ENCODE measurements around the gene MORN1.
"Not testable (repeated sequence)": the region's sequence is repeated elsewhere in the genome, so short reads cannot be mapped to it uniquely, and the experiment has no call there.

Gene MORN1

DNA sequence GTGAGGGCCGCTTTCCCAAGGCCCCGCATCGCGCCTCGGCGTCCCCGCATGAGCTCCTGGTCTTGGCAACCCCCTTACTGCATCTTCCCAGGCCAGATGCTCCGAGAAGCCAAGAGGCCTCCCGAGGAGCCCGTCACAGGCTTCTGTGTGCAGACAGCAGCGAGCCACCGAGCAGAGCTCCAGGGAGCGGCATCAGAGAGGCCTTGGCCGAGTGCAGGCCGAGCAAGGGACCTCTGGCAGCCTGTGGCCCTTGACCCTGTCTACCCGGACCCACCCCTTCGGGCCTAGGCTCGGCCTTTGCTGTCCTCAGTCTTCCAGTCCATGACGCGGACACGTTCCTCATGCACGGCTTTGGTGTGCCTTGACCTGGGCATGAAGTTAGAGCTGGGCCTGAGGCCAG, 63.5 kb downstream of the MORN1 start:
- FAIRE-seq = no peak
- DNase-seq (ENCODE audit: extremely low spot score, insufficient read length, low read depth) = no peak

DNA sequence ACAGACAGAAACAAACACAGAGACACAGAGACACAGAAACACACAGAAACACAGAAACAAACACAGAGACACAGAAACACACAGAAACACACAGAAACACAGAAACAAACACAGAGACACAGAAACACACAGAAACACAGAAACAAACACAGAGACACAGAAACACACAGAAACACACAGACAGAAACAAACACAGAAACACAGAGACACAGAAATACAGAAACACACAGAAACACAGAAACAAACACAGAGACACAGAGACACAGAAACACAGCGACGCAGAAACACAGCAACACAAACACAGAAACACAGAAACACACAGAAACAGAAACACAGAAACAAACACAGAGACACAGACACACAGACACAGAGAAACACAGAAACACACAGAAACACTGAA, 64.2 kb downstream of the MORN1 start:
- not testable (repeated sequence) for DNase-seq (ENCODE audit: extremely low spot score, insufficient read length, low read depth); FAIRE-seq

DNA sequence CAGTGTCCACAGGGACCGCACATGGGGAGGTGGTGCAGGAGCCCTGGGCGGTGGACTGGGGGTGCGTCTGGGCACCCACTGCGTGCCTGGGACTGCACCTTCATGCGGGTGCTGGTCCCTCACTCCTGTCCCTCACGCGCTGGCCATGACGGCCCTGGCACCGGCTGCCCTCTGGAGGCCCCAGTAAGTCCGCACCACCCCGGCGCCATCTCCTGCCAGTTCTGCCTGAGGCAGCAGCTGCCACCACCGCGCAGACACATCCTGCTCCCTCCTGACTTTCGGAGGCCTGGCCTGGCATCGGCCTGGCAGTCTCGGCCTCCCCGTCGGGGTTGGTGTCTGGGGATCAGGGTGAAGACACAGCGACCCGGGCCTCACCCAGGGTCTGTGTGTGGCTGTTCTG, 64.8 kb downstream of the MORN1 start:
- DNase-seq (ENCODE audit: extremely low spot score, insufficient read length, low read depth) (no peak), FAIRE-seq (no peak)

DNA sequence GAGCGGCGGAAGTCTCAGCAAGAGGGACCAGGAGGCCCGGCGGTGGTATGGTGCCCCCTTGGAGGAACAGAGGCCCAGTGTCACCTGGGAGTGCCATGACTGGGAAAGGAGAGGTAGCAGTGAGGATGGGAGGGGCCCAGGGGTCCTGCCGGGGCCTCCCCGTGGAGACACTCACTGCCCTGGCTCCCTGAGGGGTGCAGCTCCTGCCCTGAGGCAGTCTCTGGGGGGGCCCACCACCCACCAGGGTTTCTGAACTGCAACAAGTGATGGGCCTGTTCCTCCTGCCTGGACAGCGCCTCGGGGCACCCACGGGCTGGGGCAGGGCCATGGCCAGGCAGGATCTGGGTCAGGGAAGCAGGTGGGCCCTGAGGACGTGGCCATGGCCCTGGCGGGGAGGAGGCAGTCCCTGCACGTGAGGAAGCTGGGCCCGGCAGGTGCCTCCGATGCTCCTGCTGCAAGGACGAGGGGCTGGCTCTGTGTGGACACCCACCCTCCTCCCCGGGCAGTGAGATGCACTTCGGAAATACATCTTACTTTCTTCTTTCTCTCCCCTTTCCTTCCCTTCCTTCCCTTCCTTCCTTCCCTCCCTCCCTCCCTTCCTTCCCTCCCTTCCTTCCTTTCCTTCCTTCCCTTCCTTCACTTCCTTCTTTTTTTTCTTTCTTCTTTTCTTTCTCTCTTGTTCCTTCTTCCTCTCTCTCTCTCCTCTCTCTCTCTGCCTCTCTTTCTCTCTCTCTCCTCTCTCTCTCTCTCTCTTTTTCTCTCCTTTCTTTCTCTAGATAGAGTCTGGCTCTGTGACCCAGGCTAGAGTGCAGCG, 66.6 kb downstream of the MORN1 start:
- no peak for DNase-seq (ENCODE audit: extremely low spot score, insufficient read length, low read depth)
- no peak for FAIRE-seq

DNA sequence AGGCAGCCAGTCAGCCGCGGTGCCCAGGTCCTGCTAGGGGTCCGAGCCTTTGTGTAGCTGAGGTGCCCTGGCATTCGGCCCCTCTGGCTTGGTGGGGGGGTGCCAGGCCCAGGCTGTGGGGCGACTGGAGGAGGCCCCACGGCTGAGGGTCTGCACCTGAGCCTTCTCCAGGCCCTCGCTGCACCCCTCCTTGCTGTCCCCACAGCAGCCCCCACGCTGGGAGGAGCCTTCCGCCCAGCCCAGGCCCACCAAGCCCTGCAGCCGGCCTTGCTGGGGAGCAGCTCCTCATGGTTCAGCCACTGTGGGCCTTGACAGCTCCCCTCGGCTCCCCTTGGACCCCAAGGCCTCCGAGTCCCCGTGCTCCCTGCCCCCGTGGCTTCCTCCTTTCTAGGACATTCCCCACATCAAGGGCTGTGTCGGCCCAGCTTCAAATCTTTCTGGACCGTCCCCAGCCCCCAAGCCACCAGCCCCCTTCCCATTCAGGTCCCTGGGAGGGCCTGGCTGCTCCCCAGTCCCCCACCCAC, 67.8 kb downstream of the MORN1 start:
- FAIRE-seq = no peak
- no peak for DNase-seq (ENCODE audit: extremely low spot score, insufficient read length, low read depth)

DNA sequence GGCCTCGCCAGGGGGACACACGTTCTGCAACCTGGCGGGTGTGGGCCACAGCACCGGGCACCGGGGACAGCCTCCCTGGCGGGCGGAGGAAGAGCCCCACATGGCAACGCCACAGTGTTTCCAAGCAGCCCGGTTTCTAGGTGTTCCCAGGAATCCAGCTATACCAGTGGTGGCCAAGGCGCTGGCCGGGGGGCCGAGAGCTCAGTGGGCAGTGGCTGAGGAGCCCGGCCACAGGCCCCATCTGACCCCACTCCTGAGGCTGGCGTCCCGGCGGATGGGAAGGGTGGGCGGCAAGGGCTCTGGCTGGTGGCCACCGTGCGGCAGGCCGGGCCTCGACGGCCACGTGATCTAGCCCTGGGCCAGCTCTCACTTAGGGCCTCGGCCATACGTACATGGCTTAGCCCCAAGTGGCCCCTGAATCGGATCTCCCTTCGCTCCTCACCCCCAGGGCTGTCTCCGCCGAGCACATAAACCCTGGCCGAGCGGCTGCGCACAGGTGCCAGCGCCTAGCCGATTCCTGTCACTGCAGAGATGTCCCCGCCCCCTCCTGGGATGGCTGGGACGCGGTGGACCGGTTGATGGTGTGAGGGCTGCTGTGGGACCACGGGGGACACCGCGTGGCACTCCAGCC, 68.7 kb downstream of the MORN1 start:
- no peak for DNase-seq (ENCODE audit: extremely low spot score, insufficient read length, low read depth)
- FAIRE-seq = no peak

DNA sequence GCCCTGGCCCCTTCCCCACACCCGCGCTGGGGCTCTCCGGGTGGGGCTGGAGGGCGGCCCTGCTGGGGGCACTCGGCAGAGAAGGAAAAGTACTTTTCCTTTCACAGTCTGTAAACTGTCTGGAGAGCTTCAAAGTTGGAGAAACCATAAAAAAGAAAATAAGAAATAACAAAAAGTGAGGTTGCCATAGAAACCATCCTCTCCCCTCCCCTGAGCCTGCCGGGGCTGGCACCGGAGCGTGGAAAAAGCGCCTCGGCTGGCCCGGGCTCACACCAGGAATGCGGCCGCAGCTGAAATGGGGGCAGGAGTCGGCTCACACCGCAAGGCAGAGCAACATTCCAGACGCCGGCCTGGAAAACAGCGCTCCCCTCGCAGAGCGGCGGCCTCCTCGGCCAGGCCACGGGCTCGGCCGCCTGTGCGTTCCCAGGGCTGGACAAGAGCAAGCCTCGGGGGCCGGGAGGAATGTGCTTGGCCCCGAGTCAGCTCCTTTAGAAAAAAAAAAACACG, 69.2 kb downstream of the MORN1 start:
- DNase-seq (ENCODE audit: extremely low spot score, insufficient read length, low read depth) = no peak
- FAIRE-seq = no peak

DNA sequence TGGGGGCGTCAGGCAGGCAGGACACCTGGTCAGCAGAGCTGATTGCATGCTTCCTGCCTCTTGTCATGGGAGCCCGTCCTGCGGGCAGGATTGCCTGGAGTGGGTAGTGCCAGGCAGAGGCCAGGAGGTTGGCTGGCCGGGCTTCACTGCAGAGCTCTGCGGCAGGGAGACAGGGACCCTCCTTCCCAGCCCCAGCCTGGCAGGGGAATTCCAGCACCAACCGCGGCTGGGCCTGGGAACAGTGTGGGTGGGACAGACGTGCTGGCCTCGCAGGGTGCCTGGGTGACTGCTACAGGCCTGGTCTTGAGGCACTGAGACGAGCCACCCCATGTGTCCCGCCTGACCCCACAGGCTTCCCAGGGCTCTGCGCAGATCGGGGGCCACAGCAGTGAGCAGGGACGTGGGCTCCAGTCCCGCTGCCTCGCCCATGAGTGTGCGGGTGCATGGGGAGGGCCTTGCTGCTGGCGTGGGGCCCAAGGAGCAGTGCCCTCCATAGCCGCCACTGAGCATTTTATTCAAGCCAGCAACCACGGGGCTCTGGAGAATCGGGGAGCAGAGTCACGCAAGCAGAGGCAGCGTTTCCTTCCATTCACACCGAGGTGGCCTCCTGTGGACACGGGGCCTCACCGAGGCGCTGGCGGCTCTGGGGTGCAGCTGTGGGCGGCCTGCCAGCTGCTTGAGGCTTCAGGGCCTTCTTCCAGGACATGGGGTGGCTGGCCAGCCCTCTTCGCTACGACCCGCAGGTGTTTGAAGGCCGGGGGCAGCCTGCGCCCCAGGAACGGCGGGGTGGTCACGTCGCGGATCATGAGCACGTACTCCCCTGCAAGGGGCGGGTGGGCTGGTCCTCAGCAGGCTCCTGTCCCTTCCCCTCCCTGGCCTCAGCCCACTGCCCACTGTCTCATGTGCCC, 70.3 kb downstream of the MORN1 start:
- no peak for FAIRE-seq
- no peak for DNase-seq (ENCODE audit: extremely low spot score, insufficient read length, low read depth)

DNA sequence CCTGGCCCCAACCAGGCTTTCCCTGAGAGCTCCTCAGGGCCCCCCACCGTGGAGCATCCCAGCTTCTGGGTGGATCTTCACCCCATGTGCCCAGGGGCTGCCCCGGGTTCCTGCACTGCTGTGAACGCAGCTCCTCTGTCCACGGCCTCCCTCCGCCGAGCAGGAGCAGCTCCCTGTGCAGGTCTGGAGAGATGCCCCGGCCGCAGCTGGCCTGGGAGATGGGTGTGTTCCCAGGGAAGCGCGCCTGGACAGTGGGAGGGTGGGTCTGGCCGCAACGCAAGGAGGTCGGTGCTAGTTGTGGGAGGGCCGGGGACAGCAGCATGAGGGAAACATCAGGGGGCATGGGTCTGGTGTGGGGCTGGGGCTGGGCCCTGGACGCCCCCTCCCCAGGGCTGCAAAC, 71.3 kb downstream of the MORN1 start:
- DNase-seq (ENCODE audit: extremely low spot score, insufficient read length, low read depth) = no peak
- no peak for FAIRE-seq

DNA sequence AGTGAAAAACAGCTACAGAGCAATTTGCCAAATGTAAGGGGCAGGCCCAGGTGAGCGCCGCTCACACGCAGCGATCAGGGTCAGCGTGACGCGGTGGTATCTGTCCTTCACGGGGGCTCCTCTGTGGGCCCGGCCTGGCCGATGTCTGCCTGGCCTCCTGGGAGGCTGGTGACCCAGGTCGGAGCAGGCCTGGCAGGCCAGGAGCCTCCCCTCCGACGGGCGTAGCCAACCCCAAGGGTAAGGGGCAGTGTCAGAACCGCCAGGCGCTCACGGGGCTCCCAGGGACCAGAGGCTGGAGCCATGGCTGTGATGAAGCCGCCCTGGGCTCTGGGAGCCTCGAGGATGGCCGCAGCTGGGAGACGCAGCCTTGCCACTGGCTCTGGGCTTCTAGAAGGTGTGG, 72.1 kb downstream of the MORN1 start:
- DNase-seq (ENCODE audit: extremely low spot score, insufficient read length, low read depth) = no peak
- no peak for FAIRE-seq

DNA sequence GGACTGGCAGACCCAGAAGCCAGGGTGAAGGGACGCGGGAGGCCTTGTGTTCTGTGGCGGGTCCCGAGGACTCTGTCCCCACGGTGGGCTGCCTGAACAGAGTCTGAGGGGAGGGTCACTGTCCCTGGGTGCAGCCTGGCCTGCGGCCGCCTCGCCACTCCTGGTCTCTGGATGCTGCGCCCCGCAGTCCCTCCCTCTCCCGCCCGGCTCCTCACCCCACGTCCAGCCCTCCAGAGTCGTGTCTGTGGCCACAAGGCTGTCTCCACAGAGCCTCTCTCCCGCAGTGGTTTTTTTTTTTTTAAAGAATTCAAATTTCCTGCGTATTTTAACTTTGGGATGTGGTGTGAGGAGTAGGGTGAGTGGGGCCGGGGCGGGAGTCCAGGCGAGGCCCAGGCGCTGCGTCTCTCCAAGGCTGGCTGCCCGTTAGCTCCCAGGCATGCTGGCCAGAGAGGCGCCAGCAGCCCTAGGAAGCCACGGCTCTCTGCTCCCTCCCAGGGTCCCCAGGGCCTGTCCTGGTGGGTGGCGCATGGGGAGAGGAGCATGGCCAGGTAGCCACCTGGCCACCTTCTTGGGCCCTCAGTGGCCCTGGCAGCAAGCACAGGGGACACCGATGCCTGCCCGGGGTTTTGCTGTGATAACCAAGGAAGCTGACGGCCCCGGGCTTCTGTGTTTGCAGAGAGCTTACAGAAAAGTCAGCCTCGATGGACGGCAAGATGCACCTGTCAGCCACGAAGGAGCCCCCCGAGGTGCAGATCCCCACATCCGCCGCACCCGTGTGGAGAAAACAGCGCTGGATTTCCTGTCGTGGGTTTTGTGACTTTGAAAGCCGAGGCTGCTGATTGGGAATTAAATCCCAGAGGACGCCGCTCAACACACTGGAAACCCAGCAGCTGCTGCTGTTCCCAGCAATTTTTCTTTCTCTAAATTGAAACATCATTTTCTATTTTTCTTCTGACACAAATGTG, 72.8 kb downstream of the MORN1 start:
- FAIRE-seq = no peak
- no peak for DNase-seq (ENCODE audit: extremely low spot score, insufficient read length, low read depth)

DNA sequence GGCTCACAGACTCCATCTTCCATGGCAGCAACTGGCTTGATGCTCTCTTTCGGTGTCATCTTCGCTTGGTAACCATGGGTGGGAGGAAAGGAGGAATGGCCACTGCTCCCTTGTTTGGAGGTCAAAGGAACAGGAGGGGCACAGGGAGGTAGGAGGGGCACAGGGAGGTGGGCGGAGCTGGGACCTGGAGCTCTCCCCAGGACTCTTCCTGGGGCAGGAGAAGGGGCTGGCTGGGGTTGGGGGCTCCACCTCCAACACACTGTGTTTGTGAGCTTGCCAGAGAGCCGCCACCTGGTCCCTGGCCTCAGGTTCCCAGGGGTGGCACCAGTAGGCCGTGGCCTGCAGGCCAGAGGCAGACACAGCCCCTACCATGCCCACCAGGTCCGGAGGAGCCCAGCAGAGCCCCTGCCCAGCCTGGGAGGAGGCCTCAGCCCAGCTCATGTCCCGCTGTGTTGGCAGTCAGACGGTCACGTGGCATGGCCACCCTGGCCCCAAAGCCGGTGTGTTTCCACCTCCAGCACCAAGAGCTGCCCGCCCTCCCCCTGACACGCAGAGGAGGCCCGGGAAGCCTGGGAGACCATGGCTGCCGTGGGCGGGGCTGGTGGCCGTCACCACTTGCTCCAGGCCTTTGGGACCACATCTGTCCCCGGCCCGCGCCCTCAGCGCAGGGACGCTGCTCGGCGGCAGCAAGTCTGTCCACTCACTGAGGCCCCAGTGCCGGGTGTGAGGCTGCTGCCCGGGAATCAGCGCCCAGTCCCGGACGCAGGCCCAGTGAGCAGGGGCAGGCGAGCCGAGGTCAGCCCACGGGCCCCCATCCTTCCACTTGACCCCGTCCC, 73.9 kb downstream of the MORN1 start:
- DNase-seq (ENCODE audit: extremely low spot score, insufficient read length, low read depth) = no peak
- FAIRE-seq = no peak

DNA sequence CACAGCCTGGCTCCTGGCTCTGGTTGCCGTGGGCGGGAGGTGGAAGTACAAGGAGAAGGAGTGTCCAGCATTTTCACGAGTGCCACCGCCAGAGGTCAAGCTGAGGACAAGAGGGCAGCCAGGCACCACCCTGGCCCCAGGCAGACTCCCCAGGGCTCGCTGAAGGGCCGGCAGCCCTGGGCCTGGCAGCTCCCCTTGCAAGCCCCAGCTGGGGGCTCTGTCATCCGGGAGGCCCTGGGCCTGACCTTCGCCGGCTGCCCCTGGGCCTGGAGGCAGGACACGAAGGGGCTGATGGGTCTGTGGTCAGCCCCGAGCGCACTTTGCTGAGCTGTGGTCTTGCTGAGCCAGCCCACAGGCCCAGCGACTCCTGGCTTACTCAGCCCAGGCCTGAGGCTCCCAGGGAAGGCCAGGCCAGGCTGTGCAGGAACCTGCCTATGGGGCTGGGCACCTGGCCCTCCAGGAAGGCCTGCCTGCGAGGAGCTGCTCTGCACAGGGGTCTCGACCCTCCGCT, 74.8 kb downstream of the MORN1 start:
- DNase-seq (ENCODE audit: extremely low spot score, insufficient read length, low read depth) = no peak
- no peak for FAIRE-seq

DNA sequence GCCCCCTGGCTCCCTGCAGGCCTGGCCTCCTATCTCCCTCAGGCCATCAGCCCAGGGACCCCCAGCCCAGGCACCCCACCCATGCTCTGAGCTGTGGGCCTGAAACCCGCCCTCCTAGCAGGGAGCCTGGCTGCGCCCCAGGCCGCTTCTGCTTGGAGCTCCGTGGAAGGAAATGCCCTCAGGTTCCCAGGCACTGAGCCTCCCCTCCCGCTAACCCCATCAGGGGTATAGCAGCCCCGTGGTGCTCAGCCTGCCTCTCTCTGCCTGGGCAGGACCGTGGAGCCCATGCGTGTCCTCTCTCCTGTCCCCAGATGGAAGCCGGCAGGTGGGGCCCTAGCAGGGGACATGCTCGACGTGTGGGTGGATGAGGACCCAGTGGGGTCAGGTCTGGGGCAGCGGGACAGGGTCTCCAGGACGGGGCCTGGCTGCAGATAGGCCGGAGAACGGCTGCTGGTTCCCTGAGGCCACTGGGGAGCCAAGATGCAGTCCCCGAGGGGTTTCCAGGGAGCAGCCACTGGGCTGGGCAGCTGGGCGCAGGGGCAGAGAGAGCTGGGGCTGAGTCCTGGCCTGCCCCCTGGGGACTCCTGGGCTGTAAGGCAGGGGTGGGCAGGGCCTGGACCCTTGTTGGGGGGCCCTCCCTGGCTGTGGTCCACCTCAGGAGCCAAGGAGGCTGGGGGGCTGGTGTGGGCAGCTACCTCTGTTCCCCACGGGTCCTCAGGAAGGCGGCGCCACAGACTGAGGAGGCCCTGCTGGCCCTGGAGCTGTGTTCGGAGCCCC, 75.5 kb downstream of the MORN1 start:
- DNase-seq (ENCODE audit: extremely low spot score, insufficient read length, low read depth) (no peak), FAIRE-seq (no peak)

DNA sequence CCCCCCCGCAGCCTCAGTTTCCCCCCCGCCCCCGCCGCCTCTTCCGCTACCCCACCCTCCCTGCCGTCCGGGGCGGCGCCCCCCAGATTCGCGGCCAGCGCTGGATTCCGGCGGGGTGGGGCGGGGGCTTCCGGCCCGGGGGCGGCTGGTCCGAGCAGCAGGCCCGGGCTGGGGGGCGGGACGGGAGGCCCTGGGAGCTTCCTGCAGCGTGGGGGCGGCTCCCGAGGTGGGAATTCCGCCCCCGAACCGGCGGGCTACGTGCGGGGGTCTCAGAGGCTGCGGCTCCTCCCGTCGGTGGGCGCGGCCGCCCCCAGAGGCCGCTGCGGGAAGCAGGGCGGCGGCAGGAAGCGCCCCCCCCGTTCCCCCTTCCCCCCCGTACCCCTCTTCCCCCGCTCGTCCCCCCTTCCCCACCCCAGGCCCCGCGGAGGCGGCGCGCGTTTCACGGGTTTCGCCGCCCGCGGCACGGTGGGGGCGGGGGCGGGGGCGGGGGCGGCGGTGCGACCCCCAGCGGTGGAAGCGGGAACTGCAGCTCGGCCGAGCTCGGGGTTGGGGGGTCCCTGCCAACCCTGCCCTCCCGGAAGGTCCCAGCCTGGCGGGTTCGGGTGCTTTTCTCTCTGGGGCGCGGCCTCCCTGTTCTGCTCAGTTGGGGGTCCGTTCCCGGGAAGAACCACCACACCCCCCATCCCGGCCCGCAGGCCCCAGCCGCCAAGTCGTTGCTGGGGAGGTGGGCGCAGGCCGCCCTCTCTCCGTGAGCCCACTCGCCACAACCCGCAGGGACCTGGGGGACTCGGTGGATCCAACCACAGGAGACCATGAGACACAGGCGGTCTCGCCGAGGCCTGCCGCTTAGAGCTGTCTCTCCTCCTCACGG, 76.3 kb downstream of the MORN1 start:
- DNase-seq (ENCODE audit: extremely low spot score, insufficient read length, low read depth) = peak; percentile 73
- FAIRE-seq = no peak

DNA sequence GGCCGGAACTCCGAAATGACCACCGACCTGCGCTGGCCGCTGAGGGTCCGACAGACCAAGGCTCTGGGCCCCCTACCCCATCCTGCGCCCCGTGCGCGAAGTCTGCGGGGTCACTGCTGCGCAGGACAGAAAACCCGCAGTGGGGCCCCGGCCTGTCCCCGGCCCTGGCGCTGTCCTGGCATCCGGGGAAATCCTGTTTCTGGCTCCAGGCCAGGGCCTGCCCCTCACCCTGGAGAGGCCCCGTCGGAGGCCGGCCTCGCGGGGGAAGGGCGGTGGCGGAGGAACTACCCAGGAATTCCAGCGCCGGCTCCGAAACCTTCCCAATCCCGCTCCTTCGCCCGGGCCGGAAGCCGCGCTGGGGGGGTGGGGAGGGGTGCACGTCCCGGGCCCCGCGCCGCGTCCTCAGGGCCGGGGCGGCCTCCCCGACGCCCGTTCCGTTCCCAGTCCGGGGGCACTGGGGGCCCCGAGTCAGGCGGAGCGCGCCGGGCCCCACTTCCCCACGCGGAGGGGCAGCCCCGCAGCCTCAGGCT, 77.0 kb downstream of the MORN1 start:
- no peak for DNase-seq (ENCODE audit: extremely low spot score, insufficient read length, low read depth)

More for the DNA sequence above, 77.0 kb downstream of the MORN1 start:
- no peak for FAIRE-seq
